Fibroblast of the conjunctiva (primary cell): ENCODE measurements around the gene ATG13.
A peak's percentile ranks its signal among the peaks of the same experiment; 100 is the strongest.
"Not testable (repeated sequence)": the region's sequence is repeated elsewhere in the genome, so short reads cannot be mapped to it uniquely, and the experiment has no call there.

Experiments
- DNase-seq: peaks from one replicate; pipeline ENCODE4 v3.0.0-alpha.2; 2010; ENCODE audit warnings: low read depth

The ATG13 gene

DNA sequence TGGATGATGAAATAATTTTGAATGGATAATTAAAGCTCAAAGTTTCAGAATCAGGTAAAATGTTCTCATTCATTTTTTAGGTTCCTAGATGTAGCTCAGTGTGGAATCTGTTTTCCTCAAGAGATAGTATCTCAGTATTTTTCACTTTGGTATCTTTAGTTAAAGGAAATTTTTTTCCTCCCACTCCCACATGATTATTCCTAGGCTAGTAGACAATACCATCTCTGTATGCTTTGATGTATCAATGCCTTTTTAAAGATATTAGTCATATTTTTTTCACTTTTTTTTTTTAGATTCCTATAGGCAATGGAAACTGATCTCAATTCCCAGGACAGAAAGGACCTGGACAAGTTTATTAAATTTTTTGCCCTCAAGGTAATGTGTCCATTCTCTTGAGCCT is 26.6 kb downstream of the ATG13 start:
- DNase-seq: no peak

DNA sequence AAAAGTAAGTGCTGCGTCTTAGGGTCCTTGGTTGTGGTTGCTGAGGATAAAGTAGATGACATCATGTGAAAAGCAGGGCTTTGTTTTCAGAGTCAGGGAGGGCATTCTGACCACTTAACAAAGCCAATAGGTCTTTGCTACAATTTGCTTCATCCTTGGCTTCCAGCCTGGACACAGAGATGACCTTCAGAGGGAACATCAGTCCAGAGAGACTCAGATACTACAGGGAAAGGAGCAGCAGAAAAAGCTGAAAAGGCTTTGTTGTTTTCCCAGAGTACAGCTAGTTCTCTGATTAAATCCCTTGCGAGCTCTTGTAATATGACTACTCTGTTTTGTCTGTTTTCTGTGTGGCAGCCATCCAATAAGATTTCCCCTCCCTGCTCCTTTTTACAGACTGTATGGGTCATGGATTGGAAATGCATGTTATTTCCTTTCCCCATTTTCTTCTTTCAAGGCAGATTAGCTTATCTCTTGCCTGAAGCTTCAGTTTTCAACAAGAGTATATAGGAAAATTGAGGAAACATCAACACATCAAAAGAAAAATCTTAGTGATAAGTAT is 31.9 kb downstream of the ATG13 start:
- peak; percentile 96 for DNase-seq

DNA sequence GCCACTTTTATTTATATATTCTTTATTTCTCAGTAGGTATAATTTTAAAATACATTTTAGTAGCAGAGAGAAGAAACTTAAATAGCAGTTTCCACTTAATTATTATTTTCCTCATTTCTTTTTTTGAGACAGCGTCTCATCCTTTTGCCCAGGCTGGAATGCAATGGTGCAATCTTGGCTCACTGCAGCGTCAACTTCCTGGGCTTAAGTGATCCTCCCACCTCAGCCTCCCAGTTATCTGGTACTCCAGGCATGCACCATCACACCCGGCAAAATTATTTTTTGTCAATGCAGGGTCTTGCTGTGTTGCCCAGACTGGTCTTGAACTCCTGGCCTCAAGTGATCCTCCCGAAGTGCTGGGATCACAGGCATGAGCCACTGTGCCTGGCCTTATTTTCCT is 38.3 kb downstream of the ATG13 start:
- DNase-seq: no peak

DNA sequence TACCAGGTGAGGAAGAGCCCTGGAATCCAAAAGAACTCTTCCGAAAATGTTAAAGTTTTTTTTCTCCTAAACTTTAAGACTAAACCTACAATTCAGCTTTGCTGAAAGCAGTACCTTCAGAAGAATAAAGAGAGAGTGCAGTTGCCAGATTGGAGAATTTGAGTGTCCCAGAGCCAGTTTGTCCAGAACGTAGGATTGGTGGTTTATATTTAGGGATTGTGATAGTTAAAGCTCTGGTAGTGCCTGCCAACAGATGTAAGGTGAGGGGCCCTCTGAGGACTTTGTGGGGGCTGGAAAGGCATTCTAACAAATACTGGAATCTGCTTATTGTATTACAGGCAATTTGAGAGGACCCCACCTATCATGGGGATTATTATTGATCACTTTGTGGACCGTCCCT is 39.8 kb downstream of the ATG13 start:
- DNase-seq: no peak

DNA sequence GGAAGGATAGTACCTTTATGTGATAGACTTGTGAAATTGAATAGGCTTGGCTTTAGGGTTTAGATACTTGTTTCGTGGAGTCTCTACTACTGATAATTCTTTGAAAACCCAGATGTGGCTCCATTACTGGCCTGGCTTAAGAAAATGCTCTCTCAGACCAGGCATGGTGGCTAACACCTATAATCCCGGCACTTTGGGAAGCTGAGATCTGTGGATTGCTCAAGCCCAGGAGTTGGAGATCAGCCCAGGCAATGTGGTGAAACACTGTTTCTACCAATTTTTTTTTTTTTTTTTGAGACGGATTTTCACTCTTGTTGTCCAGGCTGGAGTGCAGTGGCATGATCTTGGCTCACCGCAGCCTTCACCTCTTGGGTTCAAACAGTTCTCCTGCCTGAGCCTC is 40.9 kb downstream of the ATG13 start:
- peak; percentile 62 for DNase-seq

DNA sequence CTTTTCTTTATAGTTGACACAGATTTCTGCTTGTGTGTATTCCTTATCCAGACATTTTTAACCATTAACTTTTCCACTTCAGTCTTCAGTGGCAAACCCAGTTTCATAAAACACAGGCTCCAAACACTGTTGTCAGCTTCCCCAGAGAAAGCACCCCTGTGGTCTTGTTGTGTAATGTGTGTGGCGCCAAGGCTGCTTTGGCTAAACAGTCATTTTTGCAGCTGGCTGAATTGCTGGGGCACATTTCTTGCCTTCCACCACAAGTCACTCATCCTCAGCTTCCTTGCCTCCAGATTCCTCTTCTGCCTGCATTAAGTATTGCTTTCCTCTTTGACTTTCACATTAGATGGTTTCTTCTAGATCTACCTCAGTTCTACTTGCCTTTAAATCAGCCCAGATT is 42.6 kb downstream of the ATG13 start:
- DNase-seq: peak; percentile 21

DNA sequence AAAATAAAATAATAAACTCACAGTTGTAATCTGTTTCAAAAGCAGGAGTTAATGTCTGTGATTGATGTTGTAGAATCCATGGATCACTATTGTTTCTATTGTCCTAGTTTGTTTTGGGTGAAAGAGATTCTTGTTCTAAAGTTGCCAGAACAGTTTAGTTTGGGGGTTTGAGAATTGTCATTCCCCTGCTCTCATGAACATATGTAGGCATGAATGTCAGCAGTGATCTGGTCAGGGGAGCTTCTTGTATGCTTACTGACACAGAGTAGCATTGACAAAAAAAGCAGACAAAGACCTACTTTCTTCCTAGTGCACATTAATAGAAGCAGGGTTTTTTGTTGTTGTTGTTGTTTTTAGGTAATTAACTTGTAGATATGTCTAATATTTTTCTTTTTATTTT is 44.5 kb downstream of the ATG13 start:
- no peak for DNase-seq

DNA sequence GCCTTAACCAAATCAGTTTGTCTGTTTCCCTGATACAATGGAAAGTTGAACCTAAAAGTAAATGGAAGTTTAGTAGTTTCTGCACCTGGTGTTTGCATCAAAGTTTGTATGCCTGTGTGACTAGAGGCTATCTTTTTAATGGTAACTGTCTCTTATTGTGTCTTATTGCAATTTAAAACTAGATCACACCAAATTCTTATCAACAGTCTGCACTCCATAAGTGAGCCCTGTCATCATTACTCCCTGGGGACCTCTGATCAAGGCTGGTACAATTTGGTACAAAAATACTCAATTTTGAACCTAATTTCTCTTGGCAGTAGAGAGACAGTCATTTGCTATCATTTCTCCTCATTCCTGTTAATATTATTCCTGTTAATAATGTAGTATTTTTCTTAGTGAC is 45.0 kb downstream of the ATG13 start:
- no peak for DNase-seq

DNA sequence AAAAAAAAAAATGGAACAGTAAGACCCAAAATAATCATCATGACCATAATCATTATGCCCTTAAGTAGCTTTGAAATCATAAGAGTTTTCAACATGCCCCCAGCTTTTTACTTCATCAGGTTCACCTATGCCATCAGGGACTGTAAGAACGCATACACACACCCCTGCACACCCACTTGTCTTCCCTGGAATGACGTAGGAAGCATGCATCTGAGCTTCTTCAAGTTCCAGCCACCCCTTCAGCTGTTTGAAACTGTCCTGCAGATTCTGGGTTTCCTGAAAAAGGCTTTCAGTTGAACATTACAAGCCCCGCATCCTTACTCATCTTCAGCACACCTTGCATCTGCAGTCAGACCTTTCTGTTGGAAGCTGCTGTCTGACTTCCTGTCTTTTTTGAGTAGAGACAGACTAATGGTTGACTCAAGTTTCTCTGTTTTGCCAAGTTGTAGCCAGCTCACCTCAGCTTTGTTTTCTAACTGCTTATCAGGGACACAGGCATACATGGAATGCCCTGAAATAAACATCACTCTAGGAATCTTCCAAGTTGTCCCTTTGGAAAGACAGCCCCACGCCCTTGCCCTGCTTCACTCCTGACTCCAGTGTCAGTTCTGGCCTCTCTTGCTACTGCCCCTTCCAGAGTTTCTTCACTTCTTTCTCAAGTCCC is 46.1 kb downstream of the ATG13 start:
- no peak for DNase-seq

DNA sequence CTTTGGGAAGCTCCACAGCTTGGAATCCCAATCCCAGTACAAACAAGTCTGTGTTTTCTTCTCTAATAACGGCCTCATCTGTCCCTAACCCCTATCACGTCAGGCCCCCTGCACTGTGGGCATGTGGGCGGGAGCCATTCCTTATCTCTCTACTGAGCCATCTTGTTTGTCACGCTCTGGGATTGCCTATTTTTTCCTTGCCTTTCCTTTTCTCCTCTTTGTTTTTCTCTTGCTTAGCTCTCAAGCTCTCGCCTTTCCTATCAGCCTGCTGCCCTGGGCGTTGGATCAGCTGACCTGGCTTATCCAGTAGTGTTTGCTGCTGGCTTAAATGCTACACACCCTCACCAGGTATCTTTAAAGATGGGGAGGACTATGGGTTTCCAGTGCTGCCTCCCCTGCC is 47.3 kb downstream of the ATG13 start:
- no peak for DNase-seq

DNA sequence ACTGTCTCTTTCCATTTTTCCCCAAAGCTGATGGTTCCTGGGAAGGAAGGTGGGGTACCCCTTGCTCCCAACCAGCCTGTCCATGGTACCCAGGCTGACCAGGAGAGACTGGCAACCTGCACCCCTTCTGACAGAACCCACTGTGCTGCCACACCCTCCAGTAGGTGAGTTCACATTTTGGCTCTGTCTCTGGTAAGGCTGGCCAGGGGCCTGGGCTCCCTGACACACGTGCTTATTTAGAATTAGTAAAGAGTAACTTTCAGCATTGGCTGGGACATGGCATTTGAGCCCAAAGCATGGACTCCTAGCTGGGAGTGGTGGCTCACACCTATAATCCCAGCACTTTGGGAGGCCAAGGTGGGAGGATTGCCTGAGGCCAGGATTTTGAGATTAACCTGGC is 48.0 kb downstream of the ATG13 start:
- DNase-seq: no peak

DNA sequence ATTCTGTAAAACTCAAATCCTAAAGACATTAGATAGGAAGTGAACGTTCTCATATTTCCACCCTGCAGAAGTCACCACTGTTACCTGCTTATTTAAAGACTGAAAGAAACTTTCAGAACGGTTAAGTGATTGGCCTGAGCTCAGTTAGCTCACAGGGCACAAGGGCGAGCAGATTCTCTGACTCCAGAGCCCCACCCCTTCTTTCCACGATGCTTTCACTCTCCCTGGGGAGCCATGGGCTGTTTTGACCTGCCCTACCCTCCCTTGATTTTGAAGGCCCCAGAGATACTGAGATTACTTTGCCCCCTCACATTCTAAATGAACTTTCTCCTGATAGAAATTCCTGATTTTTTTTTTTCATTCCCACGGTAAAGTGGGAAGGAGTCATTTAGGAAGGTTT is 49.2 kb downstream of the ATG13 start:
- no peak for DNase-seq

DNA sequence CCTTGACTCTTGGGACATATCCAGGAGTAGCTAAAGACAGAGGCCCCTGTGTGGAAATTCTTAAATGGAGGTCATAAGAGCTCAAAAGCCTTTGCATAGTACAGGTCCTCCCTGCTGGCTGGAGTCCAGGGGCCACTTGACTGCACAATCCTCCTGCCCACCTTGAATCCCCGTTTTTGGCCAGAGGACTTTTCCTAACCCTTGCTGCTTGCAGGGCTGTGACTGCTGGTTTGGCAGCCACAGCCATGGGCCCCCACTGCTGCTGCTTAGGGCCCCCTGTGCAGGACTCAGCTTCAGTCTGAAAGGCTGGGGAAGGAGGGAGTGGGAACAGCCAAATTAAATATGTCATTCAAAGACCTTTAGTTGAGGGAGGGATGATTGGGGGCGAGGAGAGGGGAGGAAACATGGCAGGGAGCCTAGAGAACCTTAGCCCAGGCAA is 49.7 kb downstream of the ATG13 start:
- no peak for DNase-seq

DNA sequence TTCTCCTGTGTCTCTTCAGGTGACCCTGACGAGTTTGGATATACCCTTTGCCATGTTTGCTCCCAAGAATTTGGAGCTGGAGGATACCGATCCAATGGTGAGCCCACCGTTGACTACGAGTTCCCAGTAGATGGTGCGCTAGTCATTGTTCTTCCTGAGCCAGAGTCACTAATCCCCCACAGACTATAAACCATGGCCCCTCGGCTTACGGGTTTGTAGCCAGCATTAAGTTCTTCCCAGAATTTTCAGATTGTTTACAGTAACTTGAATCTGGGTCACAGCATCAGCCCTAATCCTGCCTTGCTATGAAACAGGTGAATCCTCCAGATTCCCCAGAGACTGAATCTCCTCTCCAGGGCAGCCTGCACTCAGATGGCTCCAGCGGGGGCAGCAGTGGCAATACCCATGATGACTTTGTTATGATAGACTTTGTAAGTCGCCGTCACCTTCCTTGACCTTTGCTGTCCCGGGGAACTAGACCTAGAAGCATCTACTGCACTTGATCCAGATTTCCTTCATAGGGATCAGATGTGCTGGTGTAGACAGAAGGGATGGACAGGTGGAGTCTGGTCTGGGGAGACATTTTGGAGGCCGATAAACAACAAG is 51.2 kb downstream of the ATG13 start:
- no peak for DNase-seq

DNA sequence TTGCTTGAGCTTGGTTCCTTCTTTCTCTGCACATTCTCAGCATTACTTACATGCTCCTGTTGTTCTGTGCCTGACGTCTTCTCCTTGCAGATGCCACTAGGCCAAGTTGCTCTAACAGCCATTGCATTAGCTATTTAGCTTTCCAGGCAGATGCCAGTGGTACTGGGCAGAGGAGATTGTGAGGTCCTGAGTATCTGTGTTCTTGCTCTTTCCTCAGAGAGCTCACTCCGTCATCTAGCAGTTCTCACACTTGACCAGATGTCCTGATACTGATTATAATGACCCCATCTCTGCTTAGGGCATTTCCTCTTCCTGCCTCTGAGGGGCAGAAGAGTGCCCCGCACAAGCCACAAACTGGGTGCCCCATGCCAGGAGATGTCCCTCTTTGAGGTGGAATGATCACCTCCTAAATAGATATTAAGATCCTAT is 52.4 kb downstream of the ATG13 start:
- no peak for DNase-seq

DNA sequence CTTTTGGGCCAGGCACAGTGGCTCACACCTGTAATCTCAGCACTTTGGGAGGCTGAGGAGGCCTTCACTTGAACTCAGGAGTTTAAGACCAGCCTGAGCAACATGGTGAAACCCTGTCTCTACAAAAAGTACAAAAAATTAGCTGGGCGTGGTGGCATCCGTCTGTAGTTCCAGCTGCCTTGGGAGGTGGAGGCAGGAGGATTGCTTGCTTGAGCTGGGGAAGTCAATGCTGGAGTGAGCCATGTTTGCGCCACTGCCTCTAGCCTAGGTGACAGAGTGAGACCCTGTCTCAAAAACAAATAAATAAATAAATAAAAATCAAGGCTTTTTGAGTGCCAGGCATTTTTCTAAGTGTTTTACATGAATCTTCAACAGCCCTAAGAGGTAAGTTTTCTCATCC is 53.2 kb downstream of the ATG13 start:
- DNase-seq: not testable (repeated sequence)

DNA sequence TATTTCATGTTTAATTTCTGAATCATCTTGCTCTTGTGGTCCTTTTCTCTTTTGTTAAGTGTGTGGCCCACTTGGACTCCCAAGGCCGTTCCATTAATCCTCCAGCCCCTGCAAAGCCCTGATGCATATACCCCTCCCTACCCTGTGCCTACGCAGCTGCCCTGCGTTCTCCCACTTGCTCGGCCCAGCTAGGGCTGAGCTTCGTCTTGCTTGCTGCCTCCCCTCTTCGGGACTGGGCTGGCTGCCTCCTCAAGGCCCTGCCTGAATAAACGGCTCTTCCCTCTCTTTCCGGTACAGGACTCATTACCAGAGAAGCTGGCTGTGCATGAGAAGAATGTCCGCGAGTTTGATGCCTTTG is 54.6 kb downstream of the ATG13 start:
- DNase-seq: no peak

DNA sequence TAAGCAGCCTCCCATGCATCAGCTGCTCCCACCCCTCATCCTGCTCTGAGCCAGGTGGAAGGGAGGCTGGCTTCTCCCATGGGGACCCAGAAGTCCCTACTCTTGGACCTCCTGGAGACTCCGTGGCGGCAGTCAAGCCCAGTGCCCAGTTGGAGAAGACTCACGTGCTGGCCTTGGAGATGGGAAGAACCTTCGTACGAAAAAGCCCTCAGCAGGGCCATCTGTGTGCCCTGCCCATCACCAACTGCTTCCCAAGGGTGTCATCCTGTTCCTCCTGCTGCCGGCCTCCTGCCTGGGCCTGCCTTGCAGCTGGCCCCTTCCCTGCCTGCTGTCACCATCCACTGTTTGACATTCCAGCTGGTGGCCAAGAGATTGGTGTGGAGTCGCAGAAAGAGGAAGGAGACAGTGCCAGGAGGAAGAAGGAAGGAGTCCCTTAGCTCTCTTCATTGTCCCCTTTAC is 55.1 kb downstream of the ATG13 start:
- no peak for DNase-seq

DNA sequence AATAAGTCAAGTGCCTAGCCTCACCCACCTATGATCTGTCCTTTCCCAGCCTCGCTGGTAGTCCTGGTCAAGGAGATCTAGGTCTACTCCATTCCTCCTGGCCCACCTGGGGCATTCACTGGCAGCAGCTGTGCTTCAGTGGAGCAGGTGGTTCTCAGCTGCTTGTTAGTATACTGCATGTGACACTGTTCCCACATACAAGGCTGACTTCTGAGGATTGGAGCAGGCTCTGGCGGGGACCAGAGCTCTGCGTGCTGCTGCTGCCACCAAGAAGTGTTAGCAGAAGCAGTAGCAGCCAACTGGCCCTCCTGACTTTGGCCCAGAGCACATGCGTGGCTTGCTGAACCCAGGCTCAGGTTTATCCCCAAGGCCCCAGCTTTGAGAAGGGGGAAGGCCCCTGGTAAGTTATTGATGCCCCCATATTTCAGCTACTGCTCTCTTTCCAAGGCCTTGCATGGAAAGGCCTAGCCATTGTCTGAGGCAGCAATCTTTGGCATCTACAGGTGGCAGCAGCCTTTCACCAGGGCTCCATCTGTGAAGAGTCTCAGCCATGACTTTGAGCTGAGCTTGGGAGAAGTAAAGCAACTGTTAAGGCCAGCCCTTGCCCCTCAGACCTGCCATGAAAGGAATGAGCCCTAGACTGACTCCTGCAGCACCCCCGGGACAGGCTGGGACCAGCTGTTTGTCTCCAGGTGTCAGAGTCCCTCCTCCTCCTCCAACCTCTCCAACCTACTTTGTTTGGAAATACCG is 56.5 kb downstream of the ATG13 start:
- DNase-seq: no peak

DNA sequence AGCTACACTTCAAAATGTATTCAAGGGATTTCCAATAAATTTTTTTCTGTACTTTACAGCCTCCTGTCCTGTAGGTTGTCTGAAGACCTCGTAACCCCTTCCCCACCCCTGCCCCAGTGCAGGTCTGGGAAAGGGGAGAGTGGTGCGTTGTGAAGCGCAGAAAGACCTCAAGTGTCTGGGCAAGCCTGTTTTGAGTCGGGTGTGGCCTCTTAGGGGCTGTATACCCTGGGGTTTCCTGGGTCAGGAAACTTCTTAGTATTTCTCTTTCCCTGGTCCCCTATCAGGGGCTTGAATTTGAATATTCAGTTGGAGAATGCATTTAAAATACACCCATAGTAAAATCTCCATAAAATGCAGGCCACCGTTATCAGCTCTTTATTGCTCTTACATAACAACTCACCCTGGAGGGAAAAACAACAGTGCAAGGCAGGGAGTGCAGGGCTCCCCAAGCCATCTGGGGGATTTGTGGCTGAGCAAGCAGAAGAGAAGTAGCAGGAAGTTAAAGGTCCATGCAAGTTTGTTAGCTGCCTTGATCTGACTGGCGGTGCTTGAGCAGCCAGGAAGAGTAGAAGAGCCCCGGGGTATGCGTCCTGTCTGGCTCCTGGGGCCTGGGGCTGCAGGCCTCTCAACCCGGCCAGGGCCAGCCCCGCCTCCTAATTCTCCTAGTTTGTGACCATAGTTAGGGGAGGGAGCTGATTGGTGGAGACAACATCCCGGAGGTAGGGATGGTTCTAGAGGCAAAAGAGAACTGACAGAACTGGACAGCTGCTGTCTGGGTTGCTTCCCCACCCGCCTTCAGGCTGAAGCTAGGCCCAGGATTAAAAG is 57.3 kb downstream of the ATG13 start:
- no peak for DNase-seq

DNA sequence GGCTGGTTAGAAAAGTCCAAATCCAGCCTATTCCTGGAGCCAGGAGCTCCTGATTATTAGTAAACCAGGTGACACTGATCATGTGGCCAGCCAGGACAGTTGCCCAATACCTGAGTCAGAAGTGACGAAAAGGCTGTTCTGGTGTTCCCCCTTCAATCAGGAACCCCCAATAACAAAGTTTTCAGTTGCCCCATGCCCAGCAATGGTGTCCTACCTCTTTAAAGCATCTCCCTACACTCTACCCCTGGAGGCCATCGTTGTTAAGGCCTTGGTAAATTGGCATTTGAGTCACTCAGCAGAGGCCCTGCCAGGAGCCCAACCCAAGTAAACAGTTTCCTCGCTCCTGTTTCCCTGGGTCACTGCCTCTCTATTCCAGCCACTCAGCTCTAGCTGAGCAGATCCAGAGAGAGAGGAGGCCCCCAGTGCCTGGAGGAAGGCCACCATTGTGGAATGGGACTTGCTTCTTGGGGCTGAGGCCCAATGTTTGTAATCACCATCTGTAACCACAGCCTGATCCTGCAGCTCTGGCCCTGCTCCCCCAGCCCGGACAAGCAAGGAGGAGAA is 58.0 kb downstream of the ATG13 start:
- DNase-seq: peak; percentile 47

DNA sequence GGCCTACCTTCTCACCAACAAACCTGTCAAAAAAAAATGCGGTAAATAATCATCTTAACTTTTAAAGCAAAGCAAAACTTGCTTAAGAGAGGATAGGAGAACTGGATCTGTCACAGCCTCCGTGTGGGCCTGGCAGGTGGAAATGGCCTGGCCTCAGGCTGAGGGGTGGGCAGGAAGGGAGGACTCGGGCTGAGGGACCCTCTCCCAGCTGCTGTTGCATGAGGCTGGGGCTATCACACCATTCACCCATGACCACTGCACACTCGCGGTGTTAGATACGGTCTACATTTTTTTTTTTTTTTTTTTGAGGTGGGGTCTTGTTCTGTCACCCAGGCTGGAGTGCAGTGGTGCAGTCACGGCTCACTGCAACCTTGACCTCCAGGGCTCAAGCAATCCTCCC is 58.6 kb downstream of the ATG13 start:
- DNase-seq: no peak
